Calu3 (cell line): Measurements from ENCODE around the gene TEX55. TPM values are rescaled to one million over a fixed set of nuclear protein-coding genes. Genes with fewer than 3 reads are reported as not detected.

ENCODE experiments used
- BruUV-seq: library from RNA; stranded (reverse); fragments of 400-500 nt; replicated peaks from 2 replicates; lab custom pipeline; 2021; lab: Mats Ljungman, UMichigan
- CTCF ChIA-PET: fragments of 300-600 bp; sonication (Branson Sonifier 250); formaldehyde crosslinking; loops from one replicate; lab custom pipeline; 2022; ENCODE audit warnings: antibody characterized with exemption; lab: Charles Lee
- DNase-seq: peaks from one replicate; pipeline ENCODE4 v3.0.0; 2022
- H3K27ac Mint-ChIP-seq: one replicate; pipeline ENCODE4 v1.8.0; 2022; ENCODE audit warnings: mixed read lengths; ENCODE audit not compliant: unreplicated experiment
- H3K27me3 Mint-ChIP-seq: one replicate; pipeline ENCODE4 v1.8.0; 2022; ENCODE audit warnings: mixed read lengths; ENCODE audit not compliant: unreplicated experiment
- H3K36me3 Mint-ChIP-seq: one replicate; pipeline ENCODE4 v1.8.0; 2022; ENCODE audit warnings: mild to moderate bottlenecking, moderate library complexity, mixed read lengths; ENCODE audit not compliant: insufficient read depth, unreplicated experiment
- H3K4me1 Mint-ChIP-seq: one replicate; pipeline ENCODE4 v1.8.0; 2022; ENCODE audit warnings: mild to moderate bottlenecking, low read depth, mixed read lengths; ENCODE audit not compliant: unreplicated experiment
- H3K4me3 Mint-ChIP-seq: one replicate; pipeline ENCODE4 v1.8.0; 2022; ENCODE audit warnings: mild to moderate bottlenecking, low read depth, moderate library complexity, mixed read lengths; ENCODE audit not compliant: unreplicated experiment
- H3K9me3 Mint-ChIP-seq: one replicate; pipeline ENCODE4 v1.8.0; 2022; ENCODE audit warnings: low read depth, mixed read lengths; ENCODE audit not compliant: unreplicated experiment
- CTCF ChIP-seq: fragments of 200-600 bp; IDR thresholded peaks from one replicate; pipeline ENCODE4 v1.8.0; 2022; ENCODE audit warnings: antibody characterized with exemption; ENCODE audit not compliant: unreplicated experiment
- intact Hi-C: fragments of 100-400 bp; cut with micrococcal nuclease; formaldehyde crosslinking; loops from one replicate; pipeline ENCODE4 v1.10.0; 2022; ENCODE audit not compliant: unreplicated experiment
- total RNA-seq: library from RNA; stranded (reverse); gene quantifications from 2 replicates; pipeline ENCODE4 v1.2.3, GENCODE V29; 2022

TEX55 gene
- total RNA-seq, 1 experiment from 2014 or later: not detected

DNA sequence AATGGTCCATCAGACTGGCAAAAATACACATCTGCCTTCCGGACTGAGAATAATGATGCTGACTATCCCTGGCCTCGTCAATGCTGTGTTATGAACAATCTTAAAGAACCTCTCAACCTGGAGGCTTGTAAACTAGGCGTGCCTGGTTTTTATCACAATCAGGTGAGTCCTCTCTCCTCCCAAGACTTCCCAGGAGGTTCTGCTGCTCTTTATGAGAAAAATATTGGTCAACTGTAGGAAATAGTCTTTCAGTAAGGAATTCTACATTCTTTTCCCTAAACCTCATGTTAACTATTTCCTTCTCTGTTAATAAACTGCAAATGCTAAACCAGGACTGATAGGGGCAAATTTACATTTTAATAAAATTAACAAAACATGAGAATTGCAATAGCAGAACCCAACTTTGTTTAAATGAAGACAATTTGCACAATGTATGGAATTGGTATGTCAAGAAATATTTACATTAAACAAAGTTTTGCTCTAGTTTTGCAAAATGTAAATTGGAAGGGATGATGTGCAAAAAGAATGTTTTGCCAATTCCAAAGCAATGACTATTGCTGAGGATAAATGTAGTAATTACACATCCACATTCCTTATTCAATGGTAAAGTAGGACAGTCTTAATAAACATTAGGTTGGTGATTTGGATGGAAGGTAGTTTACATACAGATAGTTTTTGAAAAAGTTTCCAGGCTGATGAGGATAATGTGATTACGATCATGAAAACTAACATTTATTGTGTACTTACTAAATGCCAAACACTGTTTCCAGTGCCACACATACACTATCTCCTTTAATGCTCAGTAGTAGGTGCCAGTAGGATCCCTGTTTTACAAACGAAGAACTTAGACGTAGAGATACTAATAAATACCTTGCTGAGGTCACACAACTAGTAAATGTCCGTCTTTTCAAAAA, 48.5 kb downstream of the TEX55 start:
- intact Hi-C loops: no loop called here
- no TSS peak for BruUV-seq
- Mint-ChIP-seq H3K27ac (no peak overlapping the region), H3K4me1 (peaks cover 9% of the 10 kb centered on the region), H3K4me3 (no peak overlapping the region), H3K36me3 (no peaks in the 10 kb centered on the region), H3K27me3 (no peaks in the 10 kb centered on the region), H3K9me3 (no peaks in the 10 kb centered on the region)
- DNase-seq: no peak
- no peak for TF ChIP-seq CTCF
- CTCF ChIA-PET: interaction anchor here (0.6 kb wide), 1 partner anchor 231 kb away, joined by 5 read pairs; no protein-coding TSS in a partner anchor

- no TSS peak for BruUV-seq
- CTCF ChIA-PET: interaction anchor here (0.6 kb wide), 1 partner anchor 231 kb away, joined by 5 read pairs; no protein-coding TSS in a partner anchor
- peaks cover 9% of the 10 kb centered on the region for H3K4me1 Mint-ChIP-seq
Observed at GRCh38 chr3:119195151-119195476, 49.1 kb downstream of the TEX55 start.

DNA sequence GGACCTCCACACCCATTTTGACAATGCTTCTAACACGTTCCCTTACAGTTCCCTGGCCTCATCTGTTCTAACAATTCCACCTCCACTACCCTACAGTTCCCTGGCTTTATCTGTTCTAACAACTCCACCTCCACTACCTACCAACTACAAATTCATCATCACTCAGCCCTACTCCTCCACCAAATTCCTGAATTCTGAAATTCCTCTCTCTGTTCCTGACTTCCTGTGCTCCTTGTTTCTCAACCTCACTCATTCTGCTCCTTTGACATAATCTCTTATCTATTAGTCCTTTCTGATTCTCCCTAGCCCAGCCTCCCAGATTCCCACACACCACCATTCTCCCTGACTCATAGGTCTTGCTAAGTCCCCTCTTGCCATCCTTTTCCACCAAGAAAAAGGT, 49.9 kb downstream of the TEX55 start:
- H3K27ac Mint-ChIP-seq: no peak overlapping the region

More at GRCh38 chr3:119195151-119195476, 49.1 kb downstream of the TEX55 start:
- no peak for DNase-seq
- no peak overlapping the region for H3K4me3 Mint-ChIP-seq
- H3K27me3 Mint-ChIP-seq: no peaks in the 10 kb centered on the region
- intact Hi-C loops: no loop called here
- H3K9me3 Mint-ChIP-seq: no peaks in the 10 kb centered on the region
- H3K36me3 Mint-ChIP-seq: no peaks in the 10 kb centered on the region
- no peak for TF ChIP-seq CTCF
- H3K27ac Mint-ChIP-seq: no peak overlapping the region

More for the DNA sequence above, 49.9 kb downstream of the TEX55 start:
- Mint-ChIP-seq H3K4me3 (no peak overlapping the region), H3K4me1 (peaks cover 9% of the 10 kb centered on the region), H3K27me3 (no peaks in the 10 kb centered on the region), H3K9me3 (no peaks in the 10 kb centered on the region), H3K36me3 (no peaks in the 10 kb centered on the region)
- CTCF ChIA-PET: no interaction called here
- no peak for DNase-seq
- intact Hi-C loops: no loop called here
- no TSS peak for BruUV-seq
- no peak for TF ChIP-seq CTCF

Other genes with a start within 250 kb of the TEX55 start
- gene IGSF11, start 111.3 kb upstream of the TEX55 start, total RNA-seq: 0.45 and 0.56 TPM in 2 replicates
- 26.9 and 32.8 TPM in 2 replicates for gene UPK1B, start 27.4 kb downstream of the TEX55 start, total RNA-seq
- gene B4GALT4, start 94.7 kb downstream of the TEX55 start, total RNA-seq: 38.7 and 48.1 TPM in 2 replicates
- gene ARHGAP31, start 148.2 kb downstream of the TEX55 start, total RNA-seq: 0.07 and 0.52 TPM in 2 replicates